B cell (primary cell): ENCODE data around the gene CPD. TPM values are rescaled to one million over a fixed set of nuclear protein-coding genes. Genes with fewer than 3 reads are reported as not detected.

Experiments
- ATAC-seq: fragments of 200-7000 bp; cut with Tn5 transposase; one replicate; pipeline ENCODE4 v1.10.0; 2021; ENCODE audit warnings: low read depth, mild to moderate bottlenecking, moderate number of reproducible peaks, moderate library complexity
- CTCF ChIA-PET: fragments of 350-600 bp; sonication (Branson Sonifier 250); formaldehyde crosslinking; loops from one replicate; lab custom pipeline; 2021; ENCODE audit warnings: antibody characterized with exemption, inconsistent platforms; lab: Charles Lee
- POLR2A ChIA-PET: fragments of 350-600 bp; sonication (Branson Sonifier 250); formaldehyde crosslinking; loops from one replicate; lab custom pipeline; 2021; ENCODE audit warnings: antibody characterized with exemption; lab: Charles Lee
- DNase-seq: peaks from one replicate; pipeline ENCODE4 v3.0.0; 2013
- H2AFZ ChIP-seq: 2 replicates; pipeline ENCODE4 v1.6.1; 2012; ENCODE audit warnings: mild to moderate bottlenecking, low read depth, low read length; ENCODE audit not compliant: insufficient read depth, poor library complexity, severe bottlenecking
- H3K27ac ChIP-seq, 2 donors: 1 replicate in 1 of 2; 2 replicates in 1 of 2; pipeline ENCODE4 v1.5.1; 2012 to 2013; ENCODE audit warnings: low read length in 2 of 2, mild to moderate bottlenecking in 2 of 2, moderate library complexity in 1 of 2
- H3K27me3 ChIP-seq, 4 experiments: fragments of 200-600 bp in 1 of 4; sonication (generic) in 1 of 4; replicated peaks in 1 of 4; 1 replicate in 2 of 4; 2 replicates in 2 of 4; pipeline versions ENCODE4 v1.6.1 to v1.7.0; 2013 to 2016; ENCODE audit warnings: low read length in 3 of 4, mild to moderate bottlenecking in 2 of 4, mixed read lengths in 1 of 4, moderate library complexity in 1 of 4; ENCODE audit not compliant: insufficient read depth in 4 of 4, control insufficient read depth in 3 of 4; ENCODE audit errors: control extremely low read depth in 1 of 4
- H3K36me3 ChIP-seq, 2 experiments: replicated peaks in 1 of 2; 1 replicate in 1 of 2; 2 replicates in 1 of 2; pipeline versions ENCODE4 v1.6.1 to v1.7.1; 2013; ENCODE audit warnings: low read length in 1 of 2; ENCODE audit not compliant: insufficient read depth in 2 of 2, control insufficient read depth in 1 of 2; ENCODE audit errors: control extremely low read depth in 1 of 2, extremely low read depth in 1 of 2
- H3K4me1 ChIP-seq, 2 donors: fragments of 200-600 bp in 1 of 2; sonication (generic) in 1 of 2; 1 replicate in 1 of 2; 2 replicates in 1 of 2; pipeline versions ENCODE4 v1.5.1 to v1.6.1; 2013 to 2017; ENCODE audit warnings: low read length in 2 of 2; ENCODE audit not compliant: control insufficient read depth in 2 of 2, insufficient read depth in 2 of 2
- H3K4me2 ChIP-seq: replicated peaks from 2 replicates; pipeline ENCODE3; 2012; ENCODE audit warnings: mild to moderate bottlenecking, low read depth, low read length; ENCODE audit not compliant: poor library complexity, severe bottlenecking
- H3K4me3 ChIP-seq, 5 experiments: fragments of 200-600 bp in 1 of 5; sonication (generic) in 1 of 5; 1 replicate in 3 of 5; 2 replicates in 2 of 5; pipeline versions ENCODE4 v1.5.1 to v1.7.0; 2011 to 2016; ENCODE audit warnings: low read length in 4 of 5, mild to moderate bottlenecking in 4 of 5, low read depth in 2 of 5, control low read depth in 1 of 5, moderate library complexity in 1 of 5; ENCODE audit not compliant: insufficient read depth in 1 of 5; ENCODE audit errors: control extremely low read depth in 1 of 5, extremely low read depth in 1 of 5
- H3K79me2 ChIP-seq: fragments of 200-600 bp; sonication (generic); one replicate; pipeline ENCODE4 v1.6.0; 2016; ENCODE audit warnings: low read length; ENCODE audit not compliant: control insufficient read depth, insufficient read depth
- H3K9ac ChIP-seq: fragments of 200-600 bp; sonication (generic); 2 replicates; pipeline ENCODE4 v1.6.1; 2017; ENCODE audit warnings: mild to moderate bottlenecking, low read length, moderate library complexity
- H3K9me3 ChIP-seq, 3 donors: one replicate each; pipeline versions ENCODE4 v1.6.1 to v1.7.1; 2013; ENCODE audit warnings: low read length in 2 of 3; ENCODE audit not compliant: control insufficient read depth in 2 of 3, insufficient read depth in 1 of 3; ENCODE audit errors: control extremely low read depth in 1 of 3
- H4K20me1 ChIP-seq: 2 replicates; pipeline ENCODE4 v1.6.0; 2012; ENCODE audit warnings: mild to moderate bottlenecking, low read length; ENCODE audit not compliant: insufficient read depth, control insufficient read depth, poor library complexity, severe bottlenecking
- H3K27ac Mint-ChIP-seq: one replicate; pipeline ENCODE4 v1.8.0; 2021; ENCODE audit warnings: mixed read lengths
- H3K27me3 Mint-ChIP-seq: one replicate; pipeline ENCODE4 v1.8.0; 2021; ENCODE audit warnings: mixed read lengths
- H3K4me1 Mint-ChIP-seq: one replicate; pipeline ENCODE4 v1.8.0; 2021; ENCODE audit warnings: mixed read lengths
- H3K4me3 Mint-ChIP-seq: one replicate; pipeline ENCODE4 v1.8.0; 2021; ENCODE audit warnings: mixed read lengths
- H3K9me3 Mint-ChIP-seq: one replicate; pipeline ENCODE4 v1.8.0; 2022; ENCODE audit warnings: mixed read lengths; ENCODE audit not compliant: insufficient read depth
- CTCF ChIP-seq: fragments of 200-600 bp; IDR thresholded peaks from one replicate; pipeline ENCODE4 v1.8.0; 2022; ENCODE audit warnings: antibody characterized with exemption, mild to moderate bottlenecking
- EZH2 ChIP-seq: IDR thresholded peaks from 2 replicates; pipeline ENCODE4 v1.6.1; 2012; ENCODE audit warnings: borderline replicate concordance, low read depth, mild to moderate bottlenecking, moderate library complexity, low read length; ENCODE audit not compliant: insufficient read depth, poor library complexity, severe bottlenecking
- WGBS: methylation state at CpG from one replicate; pipeline ENCODE4 v1.1.5; 2013; ENCODE audit warnings: missing lambda C conversion rate; ENCODE audit not compliant: insufficient coverage; 5-methylcytosine and 5-hydroxymethylcytosine counted together
- intact Hi-C: fragments of 100-400 bp; cut with micrococcal nuclease; formaldehyde crosslinking; loops from one replicate; pipeline ENCODE4 v1.10.0; 2022
- polyA plus RNA-seq: library from polyadenylated mRNA; depleted of rRNA; stranded (reverse); fragments of >200 nt; gene quantifications from 2 replicates; pipeline ENCODE4 v1.2.3, GENCODE V29; 2012
- total RNA-seq, 2 donors: library from RNA; stranded (reverse); fragments of 120-200 nt in 1 of 2; gene quantifications; 1 replicate in 1 of 2; 2 replicates in 1 of 2; pipeline versions ENCODE4 v1.2.3 to v1.2.4, GENCODE V29; 2013 to 2022

CPD gene
- total and polyA plus RNA-seq, 2 donors (not counting 1 experiment from before 2014, with no cell fraction given), result 1.5 to 15.6 TPM

GRCh38 chr17:30346221-30346795 is 32.4 kb upstream of the CPD start:
- no peaks in the 10 kb centered on the region for H3K79me2 ChIP-seq
- no peaks in the 10 kb centered on the region for H3K36me3 ChIP-seq
- no peaks in the 10 kb centered on the region for H4K20me1 ChIP-seq
- H2AFZ ChIP-seq, result no peak overlapping the region
- no peaks in the 10 kb centered on the region for H3K4me1 ChIP-seq
- H3K27me3 Mint-ChIP-seq, result peaks cover 1% of the 10 kb centered on the region
- H3K4me1 Mint-ChIP-seq, result peaks cover 2% of the 10 kb centered on the region
- no CpG with 5 or more reads among the region's 3 CpGs for WGBS
- H3K9ac ChIP-seq, result no peak overlapping the region
- TF ChIP-seq EZH2, result no peak
- no peak for TF ChIP-seq CTCF
- ChIA-PET CTCF (interaction anchor here (1.3 to 3.0 kb wide), 2 partner anchors 11 to 242 kb away, joined by 3 to 20 read pairs; no protein-coding TSS in a partner anchor), POLR2A (no interaction called here)
- H3K27ac Mint-ChIP-seq, result no peak overlapping the region
- H3K4me2 ChIP-seq, result no peak overlapping the region
- intact Hi-C loops, result no loop called here
- H3K4me3 ChIP-seq, result no peak overlapping the region
- H3K9me3 ChIP-seq, result no peaks in the 10 kb centered on the region
- no peak overlapping the region for H3K4me3 Mint-ChIP-seq
- H3K27ac ChIP-seq, result no peak overlapping the region
- DNase-seq (no peak), ATAC-seq (no peak)
- no peaks in the 10 kb centered on the region for H3K9me3 Mint-ChIP-seq
- H3K27me3 ChIP-seq, result peaks cover 0 to 3% (median 0%) of the 10 kb centered on the region in 4 experiments

GRCh38 chr17:30347488-30347887 is 31.2 kb upstream of the CPD start:
- DNase-seq (no peak), ATAC-seq (no peak)
- Histone ChIP-seq H3K4me2 (no peak overlapping the region), H2AFZ (no peak overlapping the region), H3K9ac (no peak overlapping the region), H3K79me2 (no peaks in the 10 kb centered on the region), H3K9me3 (no peaks in the 10 kb centered on the region), H4K20me1 (no peaks in the 10 kb centered on the region), H3K4me3 (no peak overlapping the region), H3K4me1 (no peaks in the 10 kb centered on the region), H3K27ac (no peak overlapping the region), H3K36me3 (no peaks in the 10 kb centered on the region), H3K27me3 (peaks cover 0 to 3% (median 0%) of the 10 kb centered on the region in 4 experiments)
- Mint-ChIP-seq H3K9me3 (no peaks in the 10 kb centered on the region), H3K27ac (no peak overlapping the region), H3K4me1 (peaks cover 2% of the 10 kb centered on the region), H3K4me3 (no peak overlapping the region), H3K27me3 (peaks cover 4% of the 10 kb centered on the region)
- ChIA-PET POLR2A (no interaction called here), CTCF (no interaction called here)
- intact Hi-C loops, result no loop called here
- no peak for TF ChIP-seq CTCF
- no peak for TF ChIP-seq EZH2
- 100% methylated on average over 2 of the region's 4 CpGs for WGBS
